Prostate gland (tissue), 2 donors: ENCODE data around the gene TMEM43. TPM values are rescaled to one million over a fixed set of nuclear protein-coding genes. Genes with fewer than 3 reads are reported as not detected.

Source experiments
- DNase-seq: peaks from one replicate; pipeline ENCODE4 v3.0.0-alpha.2; 2019; ENCODE audit warnings: low spot score
- H3K27ac ChIP-seq, 2 donors: fragments of 200-600 bp; sonication (generic); 2 replicates each; pipeline ENCODE4 v1.5.1; 2017 to 2019
- H3K27me3 ChIP-seq: fragments of 200-600 bp; sonication (generic); replicated peaks from 2 replicates; pipeline ENCODE4 v1.5.1; 2019; ENCODE audit not compliant: insufficient read depth
- H3K36me3 ChIP-seq, 2 donors: fragments of 200-600 bp; sonication (generic); 1 replicate in 1 of 2; 2 replicates in 1 of 2; pipeline versions ENCODE4 v1.5.1 to v1.8.1; 2017 to 2019
- H3K4me1 ChIP-seq: fragments of 200-600 bp; sonication (generic); replicated peaks from 2 replicates; pipeline ENCODE4 v1.5.1; 2019
- H3K4me3 ChIP-seq, 2 donors: fragments of 200-600 bp; sonication (generic); 2 replicates each; pipeline ENCODE4 v1.5.1; 2017 to 2019
- H3K9me3 ChIP-seq: fragments of 200-600 bp; sonication (generic); 2 replicates; pipeline ENCODE4 v1.5.1; 2017
- CTCF ChIP-seq, 4 experiments: fragments of 200-600 bp in 2 of 4; fragments of 450-650 bp in 2 of 4; sonication (generic) in 2 of 4; IDR thresholded peaks; 1 replicate in 3 of 4; 2 replicates in 1 of 4; pipeline ENCODE4 v1.5.1; 2016 to 2019; ENCODE audit warnings: antibody characterized with exemption in 4 of 4, mild to moderate bottlenecking in 2 of 4, moderate library complexity in 2 of 4
- POLR2A ChIP-seq: fragments of 450-650 bp; IDR thresholded peaks from one replicate; pipeline ENCODE4 v1.6.1; 2016; ENCODE audit warnings: antibody characterized with exemption, mild to moderate bottlenecking
- POLR2AphosphoS5 ChIP-seq: sonication (generic); formaldehyde crosslinking; IDR thresholded peaks from one replicate; pipeline ENCODE4 v1.6.1; 2017; ENCODE audit warnings: antibody characterized with exemption
- WGBS: methylation state at CpG from one replicate; pipeline ENCODE4 v1.1.5; 2018; 5-methylcytosine and 5-hydroxymethylcytosine counted together
- intact Hi-C: fragments of 100-400 bp; cut with DNase I; formaldehyde crosslinking; loops from one replicate; pipeline ENCODE4 v1.14.2; 2022
- total RNA-seq, 2 donors: library from RNA; depleted of rRNA; stranded (reverse); fragments of >200 nt; gene quantifications; one replicate each; pipeline ENCODE4 v1.1.0, GENCODE V29; 2016

TMEM43 gene
- total RNA-seq, 2 donors from 2014 or later, result 56.8 to 80.5 TPM

- H3K4me3 ChIP-seq, result no peak overlapping the region
These were observed 18.7 kb downstream of the TMEM43 start for GRCh38 chr3:14143271-14144225.

GRCh38 chr3:14144423-14145075 lies 19.7 kb downstream of the TMEM43 start:
- peak; percentile 90 for DNase-seq
- H3K4me3 ChIP-seq, result no peak overlapping the region
- intact Hi-C loops, result no loop called here
- H3K36me3 ChIP-seq, result no peaks in the 10 kb centered on the region
- H3K27ac ChIP-seq, result peak overlapping the region; percentile 64
- no peaks in the 10 kb centered on the region for H3K4me1 ChIP-seq
- TF ChIP-seq CTCF (IDR thresholded peaks at IDR 0.05) (no peak), POLR2AphosphoS5 (peak; percentile 89), POLR2A (no peak)
- no peaks in the 10 kb centered on the region for H3K27me3 ChIP-seq
- WGBS, result 8% methylated on average over 7 of the region's 7 CpGs
- H3K9me3 ChIP-seq, result no peaks in the 10 kb centered on the region

More at GRCh38 chr3:14143271-14144225, 18.7 kb downstream of the TMEM43 start:
- 41% methylated on average over 7 of the region's 7 CpGs for WGBS
- Histone ChIP-seq H3K27me3 (no peaks in the 10 kb centered on the region), H3K36me3 (no peaks in the 10 kb centered on the region), H3K27ac (peak overlapping the region; percentile 64), H3K9me3 (no peaks in the 10 kb centered on the region), H3K4me1 (no peaks in the 10 kb centered on the region)
- intact Hi-C loops, result no loop called here
- DNase-seq, result peak; percentile 55
- TF ChIP-seq POLR2A (no peak), POLR2AphosphoS5 (peak; percentile 70)

- intact Hi-C loops, result no loop called here
- H3K4me3 ChIP-seq, result no peak overlapping the region
These were observed 20.4 kb downstream of the TMEM43 start for GRCh38 chr3:14145236-14145635.

GRCh38 chr3:14145670-14146380 lies 21.0 kb downstream of the TMEM43 start:
- Histone ChIP-seq H3K4me3 (no peak overlapping the region), H3K4me1 (no peaks in the 10 kb centered on the region), H3K9me3 (no peaks in the 10 kb centered on the region), H3K27ac (peak overlapping the region in 1 of 2 donors; percentile 64), H3K27me3 (no peaks in the 10 kb centered on the region), H3K36me3 (no peaks in the 10 kb centered on the region)
- DNase-seq, result no peak
- WGBS, result 87% methylated on average over 10 of the region's 10 CpGs
- intact Hi-C loops, result no loop called here
- TF ChIP-seq CTCF (IDR thresholded peaks at IDR 0.05), result no peak
- no peak for TF ChIP-seq POLR2AphosphoS5
- no peak for TF ChIP-seq POLR2A

More at GRCh38 chr3:14145236-14145635, 20.4 kb downstream of the TMEM43 start:
- no peaks in the 10 kb centered on the region for H3K36me3 ChIP-seq
- 74% methylated on average over 9 of the region's 9 CpGs for WGBS
- no peaks in the 10 kb centered on the region for H3K27me3 ChIP-seq
- TF ChIP-seq POLR2AphosphoS5 (no peak), CTCF (IDR thresholded peaks at IDR 0.05) (no peak), POLR2A (no peak)
- H3K4me1 ChIP-seq, result no peaks in the 10 kb centered on the region
- no peaks in the 10 kb centered on the region for H3K9me3 ChIP-seq
- peak overlapping the region; percentile 64 for H3K27ac ChIP-seq
- DNase-seq, result no peak
